ENCODE measurements around the gene NUP214. TPM values are rescaled to one million over a fixed set of nuclear protein-coding genes. Genes with fewer than 3 reads are reported as not detected.

The NUP214 gene
- total and polyA plus RNA-seq, 4 donors: 23.5 to 60.7 (median 37.8) TPM

GRCh38 chr9:131185924-131186323 lies 60.5 kb downstream of the NUP214 start:
- no peaks in the 10 kb centered on the region for H3K27me3 ChIP-seq (ENCODE audit: control insufficient read depth in 3 of 3, insufficient read depth in 3 of 3, low read length in 2 of 3)
- peaks cover 0 to 18% (median 9%) of the 10 kb centered on the region in 4 donors for H3K36me3 ChIP-seq (ENCODE audit: control insufficient read depth in 4 of 4, insufficient read depth in 4 of 4, low read length in 4 of 4)
- ATAC-seq (ENCODE audit: insufficient read depth, low FRiP score) (no peak), DNase-seq (no peak)
- H3K27ac ChIP-seq (ENCODE audit: low read depth in 1 of 2, low read length in 1 of 2): no peak overlapping the region
- H3K4me1 ChIP-seq (ENCODE audit: control insufficient read depth in 5 of 5, insufficient read depth in 5 of 5, low read length in 5 of 5): no peaks in the 10 kb centered on the region
- WGBS, 2 donors: 92 to 98% methylated on average over 3 of the region's 3 CpGs
- H3K9ac ChIP-seq (ENCODE audit: insufficient read depth in 1 of 2, low read length in 2 of 2): no peak overlapping the region
- H3K9me3 ChIP-seq (ENCODE audit: control insufficient read depth in 4 of 4, insufficient read depth in 3 of 4, low read length in 3 of 4): no peaks in the 10 kb centered on the region
- H3K4me3 ChIP-seq: no peak overlapping the region
- TF ChIP-seq CTCF (IDR thresholded peaks at IDR 0.05; ENCODE audit: control extremely low read depth, extremely low read depth): no peak

DNA sequence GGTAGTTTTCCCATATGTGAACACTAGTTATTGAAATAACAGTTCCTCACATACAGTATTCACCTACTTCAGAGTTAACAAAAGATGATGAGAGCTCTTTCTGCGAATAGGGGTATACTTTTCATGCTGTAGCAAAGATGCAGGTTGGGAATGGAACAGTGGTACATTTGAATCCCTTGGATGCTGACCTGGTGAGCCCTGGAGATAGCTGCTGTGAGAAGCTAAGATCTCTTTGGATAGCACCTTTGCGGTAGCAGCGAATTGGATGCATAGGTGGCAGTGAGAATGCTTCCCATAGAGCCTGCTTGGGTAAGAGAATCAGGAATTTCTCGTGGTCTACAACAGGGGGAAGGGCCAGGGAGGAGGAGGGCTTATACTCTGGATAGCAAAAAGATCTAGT lies 61.2 kb downstream of the NUP214 start:
- H3K4me3 ChIP-seq: no peak overlapping the region
- H3K9me3 ChIP-seq (ENCODE audit: control insufficient read depth in 4 of 4, insufficient read depth in 3 of 4, low read length in 3 of 4): no peaks in the 10 kb centered on the region
- DNase-seq (no peak), ATAC-seq (ENCODE audit: insufficient read depth, low FRiP score) (no peak)
- no peaks in the 10 kb centered on the region for H3K4me1 ChIP-seq (ENCODE audit: control insufficient read depth in 5 of 5, insufficient read depth in 5 of 5, low read length in 5 of 5)
- WGBS, 2 donors: 91 to 95% methylated on average over 4 of the region's 4 CpGs
- peaks cover 0 to 18% (median 9%) of the 10 kb centered on the region in 4 donors for H3K36me3 ChIP-seq (ENCODE audit: control insufficient read depth in 4 of 4, insufficient read depth in 4 of 4, low read length in 4 of 4)
- no peak overlapping the region for H3K9ac ChIP-seq (ENCODE audit: insufficient read depth in 1 of 2, low read length in 2 of 2)
- no peak for TF ChIP-seq CTCF (IDR thresholded peaks at IDR 0.05; ENCODE audit: control extremely low read depth, extremely low read depth)
- H3K27me3 ChIP-seq (ENCODE audit: control insufficient read depth in 3 of 3, insufficient read depth in 3 of 3, low read length in 2 of 3): no peaks in the 10 kb centered on the region
- no peak overlapping the region for H3K27ac ChIP-seq (ENCODE audit: low read depth in 1 of 2, low read length in 1 of 2)

DNA sequence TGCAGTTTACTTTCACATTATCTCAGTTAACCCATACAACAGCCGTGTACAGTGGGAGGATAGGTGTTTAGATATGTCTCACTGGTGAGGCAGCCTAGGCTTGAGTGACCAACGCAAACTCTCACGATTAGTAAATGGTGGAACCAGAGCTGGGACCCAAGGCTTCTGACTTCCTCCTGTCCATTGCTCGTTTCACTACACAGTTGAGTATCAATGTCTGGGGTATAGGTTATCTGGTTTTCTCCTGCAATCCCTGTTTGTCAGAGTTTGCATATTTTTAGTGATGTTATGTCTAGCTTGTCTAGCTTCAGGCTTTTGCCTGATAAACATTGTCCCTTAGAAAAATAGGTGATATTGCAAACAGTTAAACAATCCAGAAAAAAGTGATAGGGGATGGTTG lies 62.6 kb downstream of the NUP214 start:
- no peak overlapping the region for H3K9ac ChIP-seq (ENCODE audit: insufficient read depth in 1 of 2, low read length in 2 of 2)
- WGBS, 2 donors: 92 to 93% methylated on average over 4 of the region's 4 CpGs
- H3K9me3 ChIP-seq (ENCODE audit: control insufficient read depth in 4 of 4, insufficient read depth in 3 of 4, low read length in 3 of 4): no peaks in the 10 kb centered on the region
- H3K27me3 ChIP-seq (ENCODE audit: control insufficient read depth in 3 of 3, insufficient read depth in 3 of 3, low read length in 2 of 3): no peaks in the 10 kb centered on the region
- no peak overlapping the region for H3K4me3 ChIP-seq
- no peak for ATAC-seq (ENCODE audit: insufficient read depth, low FRiP score)
- no peak for TF ChIP-seq CTCF (IDR thresholded peaks at IDR 0.05; ENCODE audit: control extremely low read depth, extremely low read depth)
- no peak for DNase-seq
- H3K4me1 ChIP-seq (ENCODE audit: control insufficient read depth in 5 of 5, insufficient read depth in 5 of 5, low read length in 5 of 5): no peaks in the 10 kb centered on the region
- no peak overlapping the region for H3K27ac ChIP-seq (ENCODE audit: low read depth in 1 of 2, low read length in 1 of 2)
- H3K36me3 ChIP-seq (ENCODE audit: control insufficient read depth in 4 of 4, insufficient read depth in 4 of 4, low read length in 4 of 4): peaks cover 0 to 22% (median 10%) of the 10 kb centered on the region in 4 donors

DNA sequence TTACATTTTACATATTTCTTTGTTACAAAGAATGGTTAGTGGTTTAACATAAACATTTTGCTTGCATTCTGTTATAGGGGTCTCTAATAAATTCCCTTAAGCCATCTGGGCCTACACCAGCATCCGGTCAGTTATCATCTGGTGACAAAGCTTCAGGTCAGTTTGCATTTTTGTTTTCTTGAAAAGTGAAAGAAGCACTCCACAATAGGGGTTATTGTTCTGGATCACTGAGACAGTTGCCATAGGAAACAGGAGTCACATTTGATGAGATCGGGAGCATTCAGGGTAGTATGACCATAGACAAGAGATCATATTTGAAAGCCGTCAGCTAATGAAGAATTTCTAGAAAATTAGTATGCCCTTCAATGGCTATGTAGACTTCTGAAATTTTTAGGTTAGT lies 63.6 kb downstream of the NUP214 start:
- peaks cover 0 to 23% (median 9%) of the 10 kb centered on the region in 4 donors for H3K36me3 ChIP-seq (ENCODE audit: control insufficient read depth in 4 of 4, insufficient read depth in 4 of 4, low read length in 4 of 4)
- no peak for ATAC-seq (ENCODE audit: insufficient read depth, low FRiP score)
- H3K27me3 ChIP-seq (ENCODE audit: control insufficient read depth in 3 of 3, insufficient read depth in 3 of 3, low read length in 2 of 3): no peaks in the 10 kb centered on the region
- no peak for TF ChIP-seq CTCF (IDR thresholded peaks at IDR 0.05; ENCODE audit: control extremely low read depth, extremely low read depth)
- no peak overlapping the region for H3K27ac ChIP-seq (ENCODE audit: low read depth in 1 of 2, low read length in 1 of 2)
- H3K9ac ChIP-seq (ENCODE audit: insufficient read depth in 1 of 2, low read length in 2 of 2): no peak overlapping the region
- WGBS, 2 donors: 95 to 97% methylated on average over 3 of the region's 3 CpGs
- DNase-seq: no peak
- H3K9me3 ChIP-seq (ENCODE audit: control insufficient read depth in 4 of 4, insufficient read depth in 3 of 4, low read length in 3 of 4): no peaks in the 10 kb centered on the region
- H3K4me1 ChIP-seq (ENCODE audit: control insufficient read depth in 5 of 5, insufficient read depth in 5 of 5, low read length in 5 of 5): no peaks in the 10 kb centered on the region
- no peak overlapping the region for H3K4me3 ChIP-seq

All from lung (tissue), 12 donors.